GM12878 (cell line): ENCODE measurements around the gene NUDT22. TPM values are rescaled to one million over a fixed set of nuclear protein-coding genes. Genes with fewer than 3 reads are reported as not detected.

Experiments
- ATAC-seq: fragments of 200-7000 bp; cut with Tn5 transposase; 3 replicates; pipeline ENCODE4 v1.9.1; 2020; ENCODE audit warnings: mild to moderate bottlenecking, moderate library complexity
- BruUV-seq: library from RNA; stranded (reverse); fragments of 400-500 nt; replicated peaks from 2 replicates; lab custom pipeline; 2021; lab: Mats Ljungman, UMichigan
- CTCF ChIA-PET: fragments of 300-600 bp; sonication (Branson Sonifier 250); formaldehyde crosslinking; extraction: SDS; loops from one replicate; lab custom pipeline; 2021; ENCODE audit warnings: inconsistent platforms; lab: Yijun Ruan, JAX
- POLR2A ChIA-PET: fragments of 350-600 bp; formaldehyde crosslinking; extraction: SDS; loops from one replicate; lab custom pipeline; 2021; ENCODE audit warnings: inconsistent platforms; lab: Charles Lee
- RAD21 ChIA-PET: fragments of 300-600 bp; sonication (Branson Sonifier 250); formaldehyde crosslinking; loops from one replicate; lab custom pipeline; 2023; ENCODE audit warnings: antibody characterized with exemption; ENCODE audit not compliant: unreplicated experiment; lab: Charles Lee
- SMC1A ChIA-PET: fragments of 300-600 bp; sonication (Branson Sonifier 250); formaldehyde crosslinking; loops from one replicate; lab custom pipeline; 2023; ENCODE audit not compliant: unreplicated experiment, uncharacterized antibody; lab: Charles Lee
- DNase-seq: peaks from one replicate; pipeline ENCODE4 v3.0.0-alpha.2; 2011; ENCODE audit warnings: low read depth, low spot score
- FAIRE-seq: peaks from 3 replicates; lab custom pipeline; 2011; peaks lifted over from hg19 to GRCh38; lab: Jason Lieb, UNC
- H2AFZ ChIP-seq: 2 replicates; pipeline ENCODE4 v1.6.0; 2011; ENCODE audit warnings: low read depth, low read length, control low read depth; ENCODE audit not compliant: control insufficient read depth
- H3K27ac ChIP-seq: 2 replicates; pipeline ENCODE4 v1.5.1; 2011; ENCODE audit warnings: control low read depth; ENCODE audit not compliant: control insufficient read depth, insufficient read depth
- H3K27me3 ChIP-seq, 2 experiments: replicated peaks in 1 of 2; 2 replicates each; pipeline versions ENCODE4 v1.6.0 to v1.6.1; 2011; ENCODE audit warnings: low read length in 1 of 2; ENCODE audit not compliant: control insufficient read depth in 2 of 2, insufficient read depth in 2 of 2
- H3K36me3 ChIP-seq, 2 experiments: 2 replicates each; pipeline ENCODE4 v1.5.1; 2011; ENCODE audit warnings: low read length in 1 of 2; ENCODE audit not compliant: control insufficient read depth in 2 of 2, insufficient read depth in 2 of 2
- H3K4me1 ChIP-seq: 2 replicates; pipeline ENCODE4 v1.6.1; 2011; ENCODE audit warnings: mild to moderate bottlenecking, low read length, moderate library complexity, mixed read lengths; ENCODE audit not compliant: control insufficient read depth, insufficient read depth
- H3K4me2 ChIP-seq: 2 replicates; pipeline ENCODE4 v1.6.0; 2011; ENCODE audit warnings: control low read depth; ENCODE audit not compliant: control insufficient read depth, insufficient read depth
- H3K4me3 ChIP-seq: fragments of 200-600 bp; sonication (generic); 2 replicates; pipeline ENCODE4 v1.5.1; 2016
- H3K79me2 ChIP-seq: 2 replicates; pipeline ENCODE4 v1.6.0; 2011; ENCODE audit warnings: low read length; ENCODE audit not compliant: control insufficient read depth, insufficient read depth
- H3K9ac ChIP-seq: 2 replicates; pipeline ENCODE4 v1.8.0; 2011; ENCODE audit warnings: low read length, control low read depth, mixed read lengths; ENCODE audit not compliant: control insufficient read depth, insufficient read depth
- H3K9me3 ChIP-seq: replicated peaks from 3 replicates; pipeline ENCODE4 v1.5.1; 2011; ENCODE audit warnings: mild to moderate bottlenecking, low read length; ENCODE audit not compliant: control insufficient read depth, insufficient read depth
- H4K20me1 ChIP-seq: 2 replicates; pipeline ENCODE4 v1.6.0; 2011; ENCODE audit not compliant: control insufficient read depth, insufficient read depth
- ASH2L ChIP-seq: fragments of 300-600, 200-600 bp; sonication (generic); IDR thresholded peaks from 2 replicates; pipeline ENCODE4 v1.6.1; 2017; ENCODE audit warnings: low read depth, mild to moderate bottlenecking, borderline replicate concordance
- ATF7 ChIP-seq: fragments of 450-650 bp; IDR thresholded peaks from 2 replicates; pipeline ENCODE4 v1.6.1; 2016; ENCODE audit warnings: low read depth, mild to moderate bottlenecking
- BCLAF1 ChIP-seq: fragments of 450-650 bp; IDR thresholded peaks from 2 replicates; pipeline ENCODE4 v1.6.1; 2017; ENCODE audit warnings: antibody characterized with exemption, mild to moderate bottlenecking, moderate library complexity
- EED ChIP-seq: sonication (generic); IDR thresholded peaks from 2 replicates; pipeline ENCODE4 v1.6.1; 2016; ENCODE audit warnings: antibody characterized with exemption, low read depth
- IKZF2 ChIP-seq, 2 experiments: fragments of 450-650 bp; IDR thresholded peaks; 2 replicates each; pipeline ENCODE4 v1.6.1; 2017; ENCODE audit warnings: mild to moderate bottlenecking in 2 of 2, moderate library complexity in 2 of 2
- IRF4 ChIP-seq: IDR thresholded peaks from 2 replicates; pipeline ENCODE4 v1.6.1; 2011; ENCODE audit warnings: low read depth, low read length
- KLF5 ChIP-seq: fragments of 450-650 bp; IDR thresholded peaks from 2 replicates; pipeline ENCODE4 v1.6.1; 2014; ENCODE audit warnings: mild to moderate bottlenecking; ENCODE audit not compliant: partially characterized antibody
- LARP7 ChIP-seq: fragments of 450-650 bp; IDR thresholded peaks from 2 replicates; pipeline ENCODE4 v1.6.1; 2017; ENCODE audit warnings: mild to moderate bottlenecking
- NFIC ChIP-seq: IDR thresholded peaks from 2 replicates; pipeline ENCODE4 v1.6.1; 2012; ENCODE audit warnings: low read depth, mild to moderate bottlenecking, inconsistent platforms, low read length, moderate library complexity
- NR2C1 ChIP-seq: fragments of 450-650 bp; IDR thresholded peaks from 2 replicates; pipeline ENCODE4 v1.6.1; 2017; ENCODE audit warnings: antibody characterized with exemption, mild to moderate bottlenecking, moderate library complexity
- STAT3 ChIP-seq: IDR thresholded peaks from 2 replicates; pipeline ENCODE4 v1.6.1; 2011; ENCODE audit warnings: low read depth, low read length, improper control_type of control experiment
- ZNF592 ChIP-seq: fragments of 450-650 bp; IDR thresholded peaks from 2 replicates; pipeline ENCODE4 v1.6.1; 2017; ENCODE audit warnings: mild to moderate bottlenecking, moderate library complexity
- WGBS: methylation state at CpG from one replicate; pipeline ENCODE4 v1.1.6; 2016; ENCODE audit warnings: low lambda C conversion rate; ENCODE audit not compliant: insufficient replicate concordance, insufficient coverage; ENCODE audit errors: missing lambda C conversion rate; 5-methylcytosine and 5-hydroxymethylcytosine counted together
- in situ Hi-C: fragments of 300-500 bp; cut with MboI; formaldehyde crosslinking; loops from 9 replicates; pipeline ENCODE4 v1.14.3; 2018; ENCODE audit warnings: mixed read lengths
- intact Hi-C: fragments of 100-400 bp; cut with micrococcal nuclease; formaldehyde crosslinking; loops from one replicate; pipeline ENCODE4 v1.14.2; 2022; ENCODE audit not compliant: unreplicated experiment
- polyA plus RNA-seq, 11 experiments: library from polyadenylated mRNA; depleted of rRNA in 4 of 11; unstranded in 6 of 11; stranded (reverse) in 5 of 11; fragments of >200 nt; fragmentation: Nextera tagmentation in 4 of 11; fragmentation: Illumina TruSeq in 1 of 11; extraction: Ambion mirVana in 4 of 11; extraction: Trizol in 1 of 11; gene quantifications; 1 replicate in 1 of 11; 2 replicates in 10 of 11; pipeline versions ENCODE4 v1.2.1 to v1.2.3, GENCODE V29; 2011 to 2016; ENCODE audit warnings: inconsistent platforms in 2 of 11, missing spikeins in 2 of 11, low read depth in 1 of 11
- total RNA-seq, 4 experiments: library from RNA; depleted of rRNA in 3 of 4; stranded (reverse); fragments of >200 nt in 3 of 4; fragmentation: Illumina TruSeq in 1 of 4; extraction: Trizol in 1 of 4; gene quantifications; 2 replicates each; pipeline versions ENCODE4 v1.2.1 to v1.2.3, GENCODE V29; 2013 to 2021
- TF ChIP-seq, protein P1 (sequence below): IDR thresholded peaks from 2 replicates; pipeline ENCODE4 v1.6.1; 2012; ENCODE audit warnings: low read depth, low read length, improper control_type of control experiment

NUDT22 gene
- total and polyA plus RNA-seq, 10 of the 15 experiments (the other 5 are each of a cell fraction or from before 2014, with no cell fraction given) = 6.7 to 115 (median 64.7) TPM

DNA sequence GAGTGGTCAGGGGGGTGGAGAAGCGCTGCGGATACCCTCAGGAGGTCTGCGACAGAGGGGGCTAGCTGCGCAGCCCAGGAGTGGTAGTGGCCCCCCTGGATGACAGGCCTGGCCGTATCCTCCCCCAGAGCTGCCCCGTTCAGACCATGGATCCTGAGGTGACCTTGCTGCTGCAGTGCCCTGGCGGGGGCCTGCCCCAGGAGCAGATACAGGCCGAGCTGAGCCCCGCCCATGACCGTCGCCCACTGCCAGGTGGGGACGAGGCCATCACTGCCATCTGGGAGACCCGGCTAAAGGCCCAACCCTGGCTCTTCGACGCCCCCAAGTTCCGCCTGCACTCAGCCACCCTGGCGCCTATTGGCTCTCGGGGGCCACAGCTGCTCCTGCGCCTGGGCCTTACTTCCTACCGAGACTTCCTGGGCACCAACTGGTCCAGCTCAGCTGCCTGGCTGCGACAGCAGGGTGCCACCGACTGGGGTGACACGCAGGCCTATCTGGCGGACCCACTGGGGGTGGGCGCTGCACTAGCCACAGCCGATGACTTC lies 505 bp downstream of the NUDT22 start:
- peak overlapping the region; percentile 96 for H3K27ac ChIP-seq
- BruUV-seq = TSS peak; percentile 72
- SMC1A ChIA-PET = interaction anchor here (1.0 to 5.4 kb wide), 7 partner anchors 10 to 75 kb away, joined by 3 to 56 read pairs (median 3); partner anchors contain the start of genes FERMT3 and FKBP2
- peak overlapping the region; percentile 98 for H3K4me2 ChIP-seq
- FAIRE-seq (peak; percentile 84), DNase-seq (no peak), ATAC-seq (peak; percentile 67)
- POLR2A ChIA-PET = interaction anchor here (0.5 to 9.7 kb wide), 18 partner anchors 9 to 112 kb away, joined by 3 to 85 read pairs (median 6); partner anchors contain the start of genes BAD, FERMT3, FKBP2 and PPP1R14B
- CTCF ChIA-PET = interaction anchor here (0.5 to 5.0 kb wide), 13 partner anchors 12 to 78 kb away, joined by 3 to 59 read pairs (median 4); partner anchors contain the start of genes FERMT3 and FKBP2
- H3K79me2 ChIP-seq = peaks cover 38% of the 10 kb centered on the region
- H4K20me1 ChIP-seq = no peaks in the 10 kb centered on the region
- peak overlapping the region; percentile 98 for H3K9ac ChIP-seq
- in situ Hi-C loops = loop anchor here (25.0 kb wide), 1 partner anchor 1636 kb away; the partner anchor contains the start of genes CFL1, EFEMP2 and MUS81
- no peaks in the 10 kb centered on the region for H3K27me3 ChIP-seq
- H3K36me3 ChIP-seq = peaks cover 9% of the 10 kb centered on the region in 2 experiments
- WGBS = 1% methylated on average over 26 of the region's 26 CpGs
- intact Hi-C loops = no loop called here
- H3K4me3 ChIP-seq = peak overlapping the region; percentile 90
- no peaks in the 10 kb centered on the region for H3K9me3 ChIP-seq
- H2AFZ ChIP-seq = peak overlapping the region; percentile 54
- RAD21 ChIA-PET = interaction anchor here (0.8 to 3.3 kb wide), 10 partner anchors 10 to 109 kb away, joined by 3 to 34 read pairs (median 4); partner anchors contain the start of genes BAD, FERMT3, FKBP2 and PRDX5
- H3K4me1 ChIP-seq = peaks cover 20% of the 10 kb centered on the region
- TF ChIP-seq LARP7 (peak; percentile 75; the same call in 1 of the 2 replicates), NR2C1 (no peak), EED (no peak), ATF7 (no peak), NFIC (no peak), IKZF2 (IDR thresholded peaks at IDR 0.05) (no peak; a peak in 1 of 4 replicates), KLF5 (no peak), IRF4 (no peak), BCLAF1 (no peak), ASH2L (no peak), ZNF592 (no peak), STAT3 (no peak)
- TF ChIP-seq, protein P1, sequence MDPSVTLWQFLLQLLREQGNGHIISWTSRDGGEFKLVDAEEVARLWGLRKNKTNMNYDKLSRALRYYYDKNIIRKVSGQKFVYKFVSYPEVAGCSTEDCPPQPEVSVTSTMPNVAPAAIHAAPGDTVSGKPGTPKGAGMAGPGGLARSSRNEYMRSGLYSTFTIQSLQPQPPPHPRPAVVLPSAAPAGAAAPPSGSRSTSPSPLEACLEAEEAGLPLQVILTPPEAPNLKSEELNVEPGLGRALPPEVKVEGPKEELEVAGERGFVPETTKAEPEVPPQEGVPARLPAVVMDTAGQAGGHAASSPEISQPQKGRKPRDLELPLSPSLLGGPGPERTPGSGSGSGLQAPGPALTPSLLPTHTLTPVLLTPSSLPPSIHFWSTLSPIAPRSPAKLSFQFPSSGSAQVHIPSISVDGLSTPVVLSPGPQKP = 0 out of 2 replicates have a peak, but pooled peaks have one; percentile 37
